Mesendoderm (in vitro differentiated cells): ENCODE results near the gene BST2.

Experiments used
- DNase-seq: peaks from one replicate; pipeline ENCODE4 v3.0.0; 2013
- H2AK5ac ChIP-seq: 2 replicates; pipeline ENCODE4 v1.6.1; 2013; ENCODE audit warnings: low read length, inconsistent platforms
- H2BK120ac ChIP-seq: 2 replicates; pipeline ENCODE4 v1.6.1; 2013; ENCODE audit warnings: low read depth, mild to moderate bottlenecking, low read length, moderate library complexity, mixed read lengths
- H2BK15ac ChIP-seq: replicated peaks from 2 replicates; pipeline ENCODE4 v1.6.1; 2013; ENCODE audit warnings: low read depth, mild to moderate bottlenecking, moderate library complexity
- H2BK5ac ChIP-seq: 2 replicates; pipeline ENCODE4 v1.6.1; 2013; ENCODE audit warnings: low read length, inconsistent platforms
- H3K18ac ChIP-seq: 2 replicates; pipeline ENCODE4 v1.6.1; 2013; ENCODE audit warnings: mild to moderate bottlenecking, low read length, mixed read lengths
- H3K23ac ChIP-seq: one replicate; pipeline ENCODE4 v1.6.1; 2013; ENCODE audit warnings: low read length
- H3K27ac ChIP-seq: 2 replicates; pipeline ENCODE4 v1.5.1; 2013; ENCODE audit warnings: low read depth, mild to moderate bottlenecking, inconsistent platforms, low read length, moderate library complexity
- H3K27me3 ChIP-seq: 2 replicates; pipeline ENCODE4 v1.6.1; 2013; ENCODE audit warnings: low read length, control low read depth, mild to moderate bottlenecking, inconsistent platforms; ENCODE audit not compliant: insufficient read depth, poor library complexity
- H3K36me3 ChIP-seq: 2 replicates; pipeline ENCODE4 v1.6.1; 2013; ENCODE audit warnings: low read length, inconsistent platforms; ENCODE audit not compliant: control insufficient read depth, insufficient read depth
- H3K4ac ChIP-seq: one replicate; pipeline ENCODE4 v1.6.1; 2013; ENCODE audit warnings: low read depth, mild to moderate bottlenecking, low read length, moderate library complexity
- H3K4me1 ChIP-seq: 2 replicates; pipeline ENCODE4 v1.6.1; 2013; ENCODE audit warnings: low read depth, low read length, inconsistent platforms; ENCODE audit not compliant: control insufficient read depth
- H3K4me2 ChIP-seq: 2 replicates; pipeline ENCODE4 v1.6.1; 2013; ENCODE audit warnings: low read length
- H3K4me3 ChIP-seq: 2 replicates; pipeline ENCODE4 v1.5.1; 2013; ENCODE audit warnings: mild to moderate bottlenecking, low read length
- H3K56ac ChIP-seq: one replicate; pipeline ENCODE4 v1.6.1; 2013; ENCODE audit warnings: low read length
- H3K79me1 ChIP-seq: 2 replicates; pipeline ENCODE4 v1.6.1; 2013; ENCODE audit warnings: low read length, inconsistent platforms
- H3K79me2 ChIP-seq: 2 replicates; pipeline ENCODE4 v1.6.1; 2013; ENCODE audit warnings: mild to moderate bottlenecking, low read length; ENCODE audit not compliant: control insufficient read depth, insufficient read depth
- H3K9ac ChIP-seq: 2 replicates; pipeline ENCODE4 v1.6.1; 2013; ENCODE audit warnings: low read length, inconsistent platforms
- H4K5ac ChIP-seq: one replicate; pipeline ENCODE4 v1.6.1; 2013; ENCODE audit warnings: low read length
- H4K8ac ChIP-seq: one replicate; pipeline ENCODE4 v1.6.1; 2013; ENCODE audit warnings: low read depth, mild to moderate bottlenecking, control low read depth, low read length, moderate library complexity
- WGBS: extraction: QIAGEN DNeasy Blood & Tissue Kit; methylation state at CpG from one replicate; pipeline ENCODE4 v1.1.7; 2013; ENCODE audit warnings: low lambda C conversion rate, missing lambda C conversion rate; ENCODE audit not compliant: insufficient coverage; ENCODE audit errors: extremely low coverage; 5-methylcytosine and 5-hydroxymethylcytosine counted together

Gene BST2

GRCh38 chr19:17359905-17360800 lies 45.3 kb downstream of the BST2 start:
- Histone ChIP-seq H3K4me1 (no peaks in the 10 kb centered on the region), H2BK15ac (no peak overlapping the region), H3K27me3 (no peaks in the 10 kb centered on the region), H3K79me1 (no peaks in the 10 kb centered on the region), H4K5ac (no peak overlapping the region), H2BK5ac (no peak overlapping the region), H3K27ac (no peak overlapping the region), H3K36me3 (no peaks in the 10 kb centered on the region), H4K8ac (no peak overlapping the region), H3K79me2 (no peaks in the 10 kb centered on the region), H3K18ac (no peak overlapping the region), H3K4ac (no peak overlapping the region), H2BK120ac (no peak overlapping the region), H3K23ac (no peak overlapping the region), H3K4me2 (no peak overlapping the region), H3K56ac (no peak overlapping the region), H2AK5ac (no peak overlapping the region), H3K4me3 (no peak overlapping the region), H3K9ac (no peak overlapping the region)
- no CpG with 5 or more reads among the region's 6 CpGs for WGBS
- DNase-seq, result no peak

- no peak overlapping the region for H3K4me3 ChIP-seq
- DNase-seq, result no peak
- H3K36me3 ChIP-seq, result no peaks in the 10 kb centered on the region
- H3K9ac ChIP-seq, result no peak overlapping the region
- H4K5ac ChIP-seq, result no peak overlapping the region
- H3K79me1 ChIP-seq, result no peaks in the 10 kb centered on the region
- no peaks in the 10 kb centered on the region for H3K4me1 ChIP-seq
- no peak overlapping the region for H3K18ac ChIP-seq
- H3K27me3 ChIP-seq, result no peaks in the 10 kb centered on the region
- no peak overlapping the region for H2BK15ac ChIP-seq
- H3K79me2 ChIP-seq, result no peaks in the 10 kb centered on the region
- H3K23ac ChIP-seq, result no peak overlapping the region
- no peak overlapping the region for H2BK5ac ChIP-seq
- H3K4ac ChIP-seq, result no peak overlapping the region
- WGBS, result no CpG with 5 or more reads among the region's 7 CpGs
- H2AK5ac ChIP-seq, result no peak overlapping the region
- no peak overlapping the region for H2BK120ac ChIP-seq
- no peak overlapping the region for H4K8ac ChIP-seq
- no peak overlapping the region for H3K4me2 ChIP-seq
- H3K56ac ChIP-seq, result no peak overlapping the region
- H3K27ac ChIP-seq, result no peak overlapping the region
These were observed 47.0 kb downstream of the BST2 start for GRCh38 chr19:17358395-17358794.

- Histone ChIP-seq H3K23ac (no peak overlapping the region), H3K27ac (no peak overlapping the region), H3K9ac (no peak overlapping the region), H3K4me1 (no peaks in the 10 kb centered on the region), H4K8ac (no peak overlapping the region), H3K18ac (no peak overlapping the region), H3K79me2 (no peaks in the 10 kb centered on the region), H3K4me3 (no peak overlapping the region), H3K36me3 (no peaks in the 10 kb centered on the region), H2BK5ac (no peak overlapping the region), H4K5ac (no peak overlapping the region), H2AK5ac (no peak overlapping the region), H3K27me3 (no peaks in the 10 kb centered on the region), H2BK120ac (no peak overlapping the region), H3K79me1 (no peaks in the 10 kb centered on the region), H3K4ac (no peak overlapping the region), H2BK15ac (no peak overlapping the region), H3K56ac (no peak overlapping the region), H3K4me2 (no peak overlapping the region)
- DNase-seq, result no peak
- no CpG with 5 or more reads among the region's 11 CpGs for WGBS
These were observed 47.7 kb downstream of the BST2 start for GRCh38 chr19:17357724-17358123.

- no CpG with 5 or more reads among the region's 7 CpGs for WGBS
- H3K79me1 ChIP-seq, result no peaks in the 10 kb centered on the region
These were observed 48.3 kb downstream of the BST2 start for GRCh38 chr19:17357078-17357666.

GRCh38 chr19:17353386-17353785 lies 52.0 kb downstream of the BST2 start:
- Histone ChIP-seq H3K4me1 (no peaks in the 10 kb centered on the region), H3K9ac (no peak overlapping the region), H3K79me2 (no peaks in the 10 kb centered on the region), H2BK5ac (no peak overlapping the region), H4K5ac (no peak overlapping the region), H3K18ac (no peak overlapping the region), H3K36me3 (no peaks in the 10 kb centered on the region), H3K27me3 (no peaks in the 10 kb centered on the region), H2BK120ac (no peak overlapping the region), H4K8ac (no peak overlapping the region), H2BK15ac (no peak overlapping the region), H3K56ac (peak overlapping the region; percentile 25), H3K4me2 (no peak overlapping the region), H3K4ac (no peak overlapping the region), H2AK5ac (no peak overlapping the region), H3K27ac (no peak overlapping the region), H3K23ac (no peak overlapping the region), H3K79me1 (no peaks in the 10 kb centered on the region), H3K4me3 (no peak overlapping the region)
- no peak for DNase-seq
- no CpG with 5 or more reads among the region's 8 CpGs for WGBS

More at GRCh38 chr19:17357078-17357666, 48.3 kb downstream of the BST2 start:
- DNase-seq, result no peak
- H3K79me2 ChIP-seq, result no peaks in the 10 kb centered on the region
- H3K56ac ChIP-seq, result no peak overlapping the region
- no peak overlapping the region for H2AK5ac ChIP-seq
- H3K23ac ChIP-seq, result no peak overlapping the region
- no peak overlapping the region for H3K4me2 ChIP-seq
- H3K27me3 ChIP-seq, result no peaks in the 10 kb centered on the region
- no peak overlapping the region for H3K4ac ChIP-seq
- H3K18ac ChIP-seq, result no peak overlapping the region
- H2BK5ac ChIP-seq, result no peak overlapping the region
- H4K8ac ChIP-seq, result no peak overlapping the region
- no peak overlapping the region for H3K9ac ChIP-seq
- H2BK15ac ChIP-seq, result no peak overlapping the region
- no peak overlapping the region for H3K27ac ChIP-seq
- H3K4me3 ChIP-seq, result no peak overlapping the region
- no peaks in the 10 kb centered on the region for H3K36me3 ChIP-seq
- H3K4me1 ChIP-seq, result no peaks in the 10 kb centered on the region
- no peak overlapping the region for H4K5ac ChIP-seq
- H2BK120ac ChIP-seq, result no peak overlapping the region
